Neural cell (in vitro differentiated cells): Measurements from ENCODE around the gene KCNS1.

Experiments
- CTCF ChIP-seq: fragments of 450-650 bp; IDR thresholded peaks from 2 replicates; pipeline ENCODE4 v1.5.1; 2014; ENCODE audit warnings: antibody characterized with exemption, mild to moderate bottlenecking, moderate library complexity; ENCODE audit not compliant: poor library complexity, severe bottlenecking
- EP300 ChIP-seq: fragments of 450-650 bp; conservative IDR thresholded peaks from 2 replicates; pipeline ENCODE4 v1.6.1; 2014; ENCODE audit warnings: antibody characterized with exemption, mild to moderate bottlenecking, moderate library complexity; ENCODE audit not compliant: poor library complexity, severe bottlenecking
- EZH2 ChIP-seq: fragments of 200-600, 300-800 bp; shearing (Covaris generic), sonication (generic); IDR thresholded peaks from 2 replicates; pipeline ENCODE4 v1.6.1; 2014; ENCODE audit warnings: antibody characterized with exemption, low read length, borderline replicate concordance, mild to moderate bottlenecking; ENCODE audit not compliant: insufficient read depth, poor library complexity, severe bottlenecking
- POLR2AphosphoS5 ChIP-seq: IDR thresholded peaks from 2 replicates; pipeline ENCODE4 v1.6.1; 2012
- RAD21 ChIP-seq: fragments of 450-650 bp; conservative IDR thresholded peaks from 2 replicates; pipeline ENCODE4 v1.6.1; 2014; ENCODE audit warnings: antibody characterized with exemption, mild to moderate bottlenecking, moderate library complexity
- REST ChIP-seq: IDR thresholded peaks from 2 replicates; pipeline ENCODE4 v1.6.1; 2012; ENCODE audit warnings: borderline replicate concordance
- TAF1 ChIP-seq: IDR thresholded peaks from 2 replicates; pipeline ENCODE4 v1.6.1; 2012; ENCODE audit warnings: low read depth

GRCh38 chr20:45067087-45067486, 33.8 kb downstream of the KCNS1 start:
- TF ChIP-seq POLR2AphosphoS5: no peak
- no peak for TF ChIP-seq CTCF
- TF ChIP-seq RAD21: no peak
- TF ChIP-seq EP300: no peak
- no peak for TF ChIP-seq REST
- no peak for TF ChIP-seq EZH2
- TF ChIP-seq TAF1: no peak
